Upper lobe of left lung (tissue), 6 donors: ENCODE data around the gene TNFRSF25. TPM values are rescaled to one million over a fixed set of nuclear protein-coding genes. Genes with fewer than 3 reads are reported as not detected.

Experiments used
- ATAC-seq, 2 donors: fragments of 200-7000 bp; cut with Tn5 transposase; one replicate each; pipeline ENCODE4 v1.9.1; 2022; ENCODE audit warnings: mild to moderate bottlenecking in 2 of 2, moderate library complexity in 2 of 2; ENCODE audit not compliant: low FRiP score in 2 of 2
- DNase-seq, 2 donors: peaks; one replicate each; pipeline ENCODE4 v3.0.0-alpha.2; 2019 to 2020
- H3K27ac ChIP-seq, 4 donors: fragments of 200-600 bp; sonication (generic); one replicate each; pipeline ENCODE4 v1.5.1; 2016 to 2019
- H3K27me3 ChIP-seq, 4 donors: fragments of 200-600 bp; sonication (generic); one replicate each; pipeline ENCODE4 v1.5.1; 2017 to 2019
- H3K36me3 ChIP-seq, 4 donors: fragments of 200-600 bp; sonication (generic); one replicate each; pipeline ENCODE4 v1.5.1; 2016 to 2019
- H3K4me1 ChIP-seq, 4 donors: fragments of 200-600 bp; sonication (generic); one replicate each; pipeline ENCODE4 v1.5.1; 2018 to 2019
- H3K4me3 ChIP-seq, 4 donors: fragments of 200-600 bp; sonication (generic); one replicate each; pipeline ENCODE4 v1.5.1; 2017 to 2019; ENCODE audit warnings: mild to moderate bottlenecking in 2 of 4, moderate library complexity in 1 of 4
- H3K9me3 ChIP-seq, 4 donors: fragments of 200-600 bp; sonication (generic); one replicate each; pipeline ENCODE4 v1.5.1; 2018 to 2019
- EP300 ChIP-seq, 4 donors: sonication (generic); formaldehyde crosslinking; IDR thresholded peaks; one replicate each; pipeline ENCODE4 v1.5.1; 2017; ENCODE audit warnings: antibody characterized with exemption in 4 of 4, control low read depth in 2 of 4
- POLR2A ChIP-seq, 4 donors: fragments of 450-650 bp; IDR thresholded peaks; one replicate each; pipeline ENCODE4 v1.5.1; 2016 to 2017; ENCODE audit warnings: antibody characterized with exemption in 4 of 4, mild to moderate bottlenecking in 2 of 4
- POLR2AphosphoS5 ChIP-seq, 2 donors: sonication (generic); formaldehyde crosslinking; IDR thresholded peaks; one replicate each; pipeline ENCODE4 v1.5.1; 2017; ENCODE audit warnings: antibody characterized with exemption in 2 of 2
- WGBS, 2 donors: methylation state at CpG; one replicate each; pipeline ENCODE4 v1.1.5; 2017 to 2018; 5-methylcytosine and 5-hydroxymethylcytosine counted together
- total RNA-seq, 6 donors: library from RNA; depleted of rRNA in 4 of 6; stranded (reverse); fragments of >200 nt in 4 of 6; gene quantifications; one replicate each; pipeline versions ENCODE4 v1.1.0 to v1.2.1, GENCODE V29; 2016 to 2021
- TF ChIP-seq, protein P1 (sequence below), 6 experiments: fragments of 450-650 bp in 4 of 6; fragments of 200-600 bp in 2 of 6; sonication (generic) in 2 of 6; IDR thresholded peaks; one replicate each; pipeline ENCODE4 v1.5.1; 2016 to 2019; ENCODE audit warnings: antibody characterized with exemption in 6 of 6
- donor health status: DM: no; HTN: no; CAD: no; lungs with moderate emphysema.
- donor health status: DM: no; HTN: yes; CAD: no; lungs with severe emphysema.

TNFRSF25 gene
- total RNA-seq, 6 donors from 2014 or later: 4.6 to 51.3 (median 14.0) TPM

DNA sequence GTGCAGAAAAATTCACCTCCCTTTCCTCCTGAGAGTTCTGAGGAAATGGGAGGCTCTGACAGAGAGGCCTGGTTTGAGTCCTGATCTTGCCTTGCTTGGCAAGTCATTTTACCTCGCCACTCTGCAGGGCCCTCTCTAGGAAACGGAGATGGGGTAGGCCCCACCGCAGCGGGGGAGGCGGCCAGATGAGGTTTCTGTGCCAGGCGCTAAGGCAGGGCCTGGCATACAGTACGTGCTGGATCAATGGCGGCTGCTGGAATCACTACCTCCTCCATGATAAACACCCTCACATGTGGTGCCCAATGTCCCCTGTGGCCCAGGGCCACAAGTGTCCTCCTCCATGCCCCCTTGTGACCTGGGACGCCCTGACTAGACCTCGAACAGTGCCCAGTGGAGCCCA, 26.0 kb upstream of the TNFRSF25 start:
- TF ChIP-seq EP300 (IDR thresholded peaks at IDR 0.05): no peak
- TF ChIP-seq, protein P1, sequence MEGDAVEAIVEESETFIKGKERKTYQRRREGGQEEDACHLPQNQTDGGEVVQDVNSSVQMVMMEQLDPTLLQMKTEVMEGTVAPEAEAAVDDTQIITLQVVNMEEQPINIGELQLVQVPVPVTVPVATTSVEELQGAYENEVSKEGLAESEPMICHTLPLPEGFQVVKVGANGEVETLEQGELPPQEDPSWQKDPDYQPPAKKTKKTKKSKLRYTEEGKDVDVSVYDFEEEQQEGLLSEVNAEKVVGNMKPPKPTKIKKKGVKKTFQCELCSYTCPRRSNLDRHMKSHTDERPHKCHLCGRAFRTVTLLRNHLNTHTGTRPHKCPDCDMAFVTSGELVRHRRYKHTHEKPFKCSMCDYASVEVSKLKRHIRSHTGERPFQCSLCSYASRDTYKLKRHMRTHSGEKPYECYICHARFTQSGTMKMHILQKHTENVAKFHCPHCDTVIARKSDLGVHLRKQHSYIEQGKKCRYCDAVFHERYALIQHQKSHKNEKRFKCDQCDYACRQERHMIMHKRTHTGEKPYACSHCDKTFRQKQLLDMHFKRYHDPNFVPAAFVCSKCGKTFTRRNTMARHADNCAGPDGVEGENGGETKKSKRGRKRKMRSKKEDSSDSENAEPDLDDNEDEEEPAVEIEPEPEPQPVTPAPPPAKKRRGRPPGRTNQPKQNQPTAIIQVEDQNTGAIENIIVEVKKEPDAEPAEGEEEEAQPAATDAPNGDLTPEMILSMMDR (IDR thresholded peaks at IDR 0.05): no peak
- TF ChIP-seq POLR2A (IDR thresholded peaks at IDR 0.05): no peak
- TF ChIP-seq POLR2AphosphoS5 (IDR thresholded peaks at IDR 0.05): no peak
- H3K4me1 ChIP-seq: peaks cover 20 to 40% (median 24%) of the 10 kb centered on the region in 4 donors
- WGBS, 2 donors: 88 to 100% methylated on average over 1 to 10 of the region's 10 CpGs

DNA sequence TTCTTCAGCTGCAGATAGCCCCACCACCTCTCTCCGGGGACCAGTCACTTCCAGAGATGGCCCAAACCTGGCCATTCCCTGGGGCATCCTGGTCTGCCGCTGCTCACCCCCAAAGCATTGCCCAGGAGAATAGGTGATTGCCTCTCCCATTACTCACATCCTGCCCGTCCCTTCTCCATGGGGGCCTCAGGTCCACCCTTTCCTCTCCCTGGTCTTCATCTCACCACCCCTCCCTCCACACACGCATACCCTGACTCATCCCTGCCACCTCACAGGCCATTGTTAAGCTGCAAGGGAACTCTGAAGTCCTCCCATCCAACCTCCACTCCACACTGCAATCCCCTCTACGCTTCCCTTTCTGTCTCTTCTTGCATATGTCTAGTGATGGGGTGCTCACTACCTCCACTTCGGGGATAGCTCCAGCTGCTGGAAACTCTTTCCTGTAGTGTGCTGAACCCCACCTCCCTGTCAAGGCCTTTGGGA, 25.5 kb upstream of the TNFRSF25 start, which contains the start of gene PLEKHG5:
PLEKHG5 (minus strand) TSS at position 188 of the 483 bp plus-strand sequence. CDS start 14,096 bp downstream, outside the sequence.
- TF ChIP-seq POLR2A (IDR thresholded peaks at IDR 0.05): no peak
- TF ChIP-seq EP300 (IDR thresholded peaks at IDR 0.05): no peak
- TF ChIP-seq, protein P1 (IDR thresholded peaks at IDR 0.05): no peak
- no peak for TF ChIP-seq POLR2AphosphoS5 (IDR thresholded peaks at IDR 0.05)
- Histone ChIP-seq H3K4me3 (peak within 1 kb of the TSS; percentile 33 to 62 (median 60)), H3K9me3 (no peaks in the 10 kb centered on the region), H3K36me3 (no peaks in the 10 kb centered on the region), H3K27ac (peak within 1 kb of the TSS; percentile 18 to 79 (median 76)), H3K27me3 (peaks cover 0 to 3% (median 0%) of the 10 kb centered on the region in 4 donors), H3K4me1 (peaks cover 20 to 40% (median 25%) of the 10 kb centered on the region in 4 donors)
- DNase-seq (no peak), ATAC-seq (no peak)
- 77 to 79% methylated on average over 6 of the region's 6 CpGs for WGBS, 2 donors

More for the DNA sequence above, 26.0 kb upstream of the TNFRSF25 start:
- ATAC-seq (no peak), DNase-seq (peak in 1 of 2 donors; percentile 60)
- Histone ChIP-seq H3K4me3 (no peak overlapping the region), H3K27ac (peak overlapping the region in 1 of 4 donors; percentile 11), H3K27me3 (peaks cover 0 to 4% (median 0%) of the 10 kb centered on the region in 4 donors), H3K9me3 (no peaks in the 10 kb centered on the region), H3K36me3 (no peaks in the 10 kb centered on the region)

DNA sequence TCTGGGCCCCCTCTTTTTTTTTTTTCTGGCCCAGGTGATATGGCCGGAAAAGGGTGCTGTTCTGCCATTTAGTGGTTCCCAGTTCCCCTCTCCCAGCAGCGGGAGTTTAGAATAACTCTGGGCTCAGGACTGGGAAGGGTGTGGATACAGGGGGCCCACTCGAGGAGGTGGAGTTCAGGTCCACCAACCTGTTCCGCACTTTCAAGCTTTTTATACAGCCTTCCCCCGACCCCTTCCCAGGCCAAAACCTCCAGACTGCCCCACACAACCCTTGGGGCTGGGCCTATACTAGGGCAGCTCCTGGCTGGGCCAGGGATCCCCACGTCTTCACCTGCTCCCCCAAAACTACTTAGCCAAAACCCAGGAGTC, 25.1 kb upstream of the TNFRSF25 start:
- ATAC-seq (no peak), DNase-seq (no peak)
- no peaks in the 10 kb centered on the region for H3K36me3 ChIP-seq
- no peak for TF ChIP-seq POLR2A (IDR thresholded peaks at IDR 0.05)
- H3K4me3 ChIP-seq: peak overlapping the region in 3 of 4 donors; percentile 59 to 62 (median 62)
- H3K4me1 ChIP-seq: peaks cover 24 to 40% (median 28%) of the 10 kb centered on the region in 4 donors
- peaks cover 0 to 3% (median 1%) of the 10 kb centered on the region in 4 donors for H3K27me3 ChIP-seq
- H3K9me3 ChIP-seq: no peaks in the 10 kb centered on the region
- peak overlapping the region in 3 of 4 donors; percentile 74 to 79 (median 77) for H3K27ac ChIP-seq
- WGBS, 2 donors: 50 to 53% methylated on average over 5 to 6 of the region's 6 CpGs

DNA sequence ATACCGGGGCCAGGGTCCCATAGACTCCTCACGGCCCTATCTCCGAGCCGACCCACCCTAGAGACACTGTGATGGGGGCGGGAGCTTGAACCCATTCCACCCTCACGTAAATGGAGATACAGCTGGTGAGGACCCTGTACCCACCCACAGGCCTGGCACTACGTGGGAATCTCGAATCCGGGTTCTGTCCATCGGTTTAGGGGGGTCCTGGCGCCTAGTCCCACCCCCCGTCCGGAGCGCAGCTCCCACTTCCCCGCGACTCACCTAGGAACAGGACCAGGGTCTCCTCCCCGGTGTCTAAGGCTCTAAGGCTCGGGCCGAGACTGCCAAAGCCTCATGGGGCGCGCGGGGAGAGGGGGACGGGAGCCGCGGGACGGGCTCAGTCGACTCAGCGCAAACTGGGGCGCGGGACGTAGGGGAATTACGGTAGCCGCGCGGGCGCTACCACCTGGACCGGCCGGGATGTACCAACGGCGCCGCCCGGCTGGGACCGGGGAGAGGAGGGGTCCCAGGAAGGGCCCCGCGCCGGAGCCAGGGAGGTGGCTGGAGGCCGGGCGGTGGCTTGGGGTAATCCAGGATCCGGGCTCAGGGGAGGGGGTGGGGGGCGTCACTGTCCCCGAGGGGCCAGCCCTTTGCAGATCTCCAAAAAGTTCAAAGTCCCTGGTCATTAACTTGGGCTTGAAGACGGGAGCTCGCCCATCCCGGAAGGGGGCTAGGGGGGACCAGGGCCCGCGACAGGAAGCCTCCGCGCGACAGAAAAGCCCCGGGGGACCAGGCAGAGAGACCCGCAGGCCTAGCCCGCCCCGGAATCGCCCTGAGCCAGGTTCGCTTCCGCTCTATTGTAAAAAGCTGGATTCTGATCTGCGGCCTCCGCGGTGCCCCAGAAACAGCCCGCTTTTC, 24.5 kb upstream of the TNFRSF25 start:
- peak overlapping the region; percentile 18 to 79 (median 76) for H3K27ac ChIP-seq
- ATAC-seq: peak; percentile 63 to 67
- peaks cover 0 to 10% (median 4%) of the 10 kb centered on the region in 4 donors for H3K27me3 ChIP-seq
- peak overlapping the region; percentile 33 to 62 (median 60) for H3K4me3 ChIP-seq
- 4% methylated on average over 22 to 48 of the region's 70 CpGs for WGBS, 2 donors
- TF ChIP-seq EP300 (IDR thresholded peaks at IDR 0.05) (no peak), POLR2A (IDR thresholded peaks at IDR 0.05) (no peak), POLR2AphosphoS5 (IDR thresholded peaks at IDR 0.05) (no peak)
- TF ChIP-seq, protein P1 (IDR thresholded peaks at IDR 0.05): no peak
- H3K36me3 ChIP-seq: no peaks in the 10 kb centered on the region
- H3K4me1 ChIP-seq: peaks cover 31 to 46% (median 32%) of the 10 kb centered on the region in 4 donors
- no peaks in the 10 kb centered on the region for H3K9me3 ChIP-seq
- peak; percentile 67 to 91 for DNase-seq

DNA sequence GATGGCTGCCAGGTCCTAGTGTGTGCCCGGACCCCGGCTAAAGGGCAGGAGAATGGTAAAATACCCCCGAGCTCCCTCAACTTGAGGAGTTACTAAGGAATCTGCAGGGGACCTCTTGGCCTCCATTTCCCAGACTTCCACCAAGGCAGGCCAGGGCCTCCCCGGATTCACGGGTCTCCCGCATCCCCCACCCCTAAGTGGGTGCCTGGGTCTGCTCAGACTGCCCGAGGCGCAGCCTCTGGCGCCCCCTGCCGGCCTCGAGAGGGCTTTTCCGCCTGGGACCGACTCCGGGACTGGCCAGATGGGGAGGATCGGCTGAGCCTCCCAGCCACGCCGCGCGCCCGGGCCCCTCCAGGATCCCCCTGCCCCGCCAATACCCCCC, 23.8 kb upstream of the TNFRSF25 start:
- Histone ChIP-seq H3K36me3 (no peaks in the 10 kb centered on the region), H3K27me3 (peaks cover 0 to 16% (median 8%) of the 10 kb centered on the region in 4 donors), H3K4me1 (peaks cover 31 to 48% (median 36%) of the 10 kb centered on the region in 4 donors), H3K4me3 (peak overlapping the region; percentile 33 to 62 (median 60)), H3K9me3 (no peaks in the 10 kb centered on the region), H3K27ac (peak overlapping the region in 1 of 4 donors; percentile 79)
- no peak for TF ChIP-seq EP300 (IDR thresholded peaks at IDR 0.05)
- TF ChIP-seq, protein P1 (IDR thresholded peaks at IDR 0.05): peak; percentile 84 to 97 (median 88)
- DNase-seq: peak; percentile 73 to 94
- WGBS, 2 donors: 13% methylated on average over 8 to 21 of the region's 21 CpGs
- peak; percentile 82 to 83 for ATAC-seq
